ENCODE data around the gene DBH.

DBH gene

GRCh38 chr9:133635533-133636531, at the start of gene DBH:
Gene DBH (plus strand): TSS chr9:133636363. CDS start chr9:133636372, 9 bp downstream.
- no peak for DNase-seq (ENCODE audit: low read depth in 2 of 2)

- DNase-seq (ENCODE audit: low read depth in 2 of 2) = no peak
These were observed 49.1 kb upstream of the DBH start for GRCh38 chr9:133587051-133587450.

- no peak for DNase-seq (ENCODE audit: low read depth in 2 of 2)
These were observed 48.7 kb upstream of the DBH start for GRCh38 chr9:133587466-133587865.

DNA sequence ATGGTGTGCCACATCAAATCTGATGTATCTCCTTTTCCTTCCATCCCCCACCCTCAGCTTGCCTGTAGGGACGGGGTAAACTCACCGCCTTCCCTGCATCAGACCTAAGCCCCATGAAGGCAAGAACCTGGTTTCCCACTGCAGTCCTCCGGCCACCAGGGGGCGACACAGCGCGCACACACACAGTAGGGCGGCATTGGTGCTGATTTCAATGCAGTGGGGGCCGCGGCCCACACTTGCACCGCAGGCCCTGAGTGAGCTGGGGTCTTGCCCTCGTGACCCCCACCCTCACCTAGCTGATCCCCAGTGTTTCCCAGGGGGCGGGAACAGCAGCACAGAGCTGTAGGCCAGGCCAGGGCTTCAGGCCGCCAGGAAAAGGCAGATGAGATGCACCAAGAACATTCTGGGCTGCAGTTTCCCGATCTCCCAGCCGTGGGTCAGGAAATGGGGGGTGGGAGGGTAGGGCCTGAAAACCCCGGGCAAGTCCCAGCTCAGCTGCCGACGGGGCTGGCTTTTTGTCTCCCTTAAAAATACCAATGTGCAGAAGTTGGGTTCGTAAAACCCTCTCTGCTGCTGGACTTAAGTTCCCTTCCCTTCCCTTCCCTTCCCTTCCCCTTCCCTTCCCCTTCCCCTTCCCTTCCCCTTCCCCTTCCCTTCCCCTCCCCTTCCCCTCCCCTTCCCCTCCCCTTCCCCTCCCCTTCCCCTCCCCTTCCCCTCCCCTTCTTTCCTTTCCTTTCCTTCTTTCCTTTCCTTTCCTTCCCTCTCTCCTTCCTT, 46.5 kb upstream of the DBH start:
- no peak for DNase-seq (ENCODE audit: low read depth in 2 of 2)

DNA sequence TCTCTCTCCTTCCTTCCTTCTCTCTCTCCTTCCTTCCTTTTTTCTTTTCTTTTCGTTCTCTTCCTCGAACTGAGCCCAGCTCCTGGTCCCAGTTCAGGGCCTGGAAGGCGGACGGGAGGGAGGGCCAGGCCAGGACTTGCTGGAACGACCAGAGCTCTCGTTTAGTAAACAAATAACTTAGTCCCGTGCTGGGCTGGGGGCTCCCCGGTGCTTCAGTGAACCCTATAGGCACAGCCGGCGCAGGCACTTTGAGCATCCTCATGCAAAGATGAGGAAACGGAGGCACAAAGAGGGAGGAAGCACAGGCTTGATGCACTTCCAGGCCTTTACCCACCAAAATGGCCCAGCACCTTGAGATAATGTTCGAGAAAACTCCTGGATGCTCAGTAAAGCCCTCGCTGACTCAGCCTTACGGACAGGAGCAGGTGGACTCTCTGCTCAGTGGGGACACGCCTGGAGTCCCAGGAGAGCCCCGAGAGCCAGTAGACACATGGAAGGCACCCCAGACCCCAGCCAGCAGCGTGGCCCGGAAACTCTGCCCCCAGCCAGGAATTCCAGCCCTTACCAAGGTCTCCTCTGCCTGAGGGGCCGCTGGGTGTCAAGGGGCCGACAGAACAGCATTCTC, 45.8 kb upstream of the DBH start:
- DNase-seq (ENCODE audit: low read depth in 2 of 2) = no peak

GRCh38 chr9:133591116-133591910, 44.9 kb upstream of the DBH start:
- no peak for DNase-seq (ENCODE audit: low read depth in 2 of 2)

DNA sequence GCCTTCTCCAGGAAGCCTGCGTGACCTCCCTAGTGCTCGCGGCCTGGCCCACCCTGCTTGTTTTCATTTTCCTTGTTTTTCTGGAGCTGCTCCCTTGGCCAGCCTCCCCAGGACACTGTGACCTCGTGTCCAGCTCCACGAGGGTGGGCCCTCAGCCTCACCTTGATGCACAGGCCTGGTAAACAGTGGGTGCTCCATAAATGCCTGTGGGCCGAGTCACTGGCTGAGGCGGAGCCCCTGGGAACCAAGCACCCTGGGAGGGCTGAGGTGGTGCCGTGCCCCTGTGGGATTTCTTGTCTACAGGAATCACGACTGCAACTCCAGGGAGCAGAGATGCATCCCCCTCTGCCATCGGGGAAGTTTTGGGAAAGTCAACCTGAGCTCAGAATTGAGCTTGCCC, 44.2 kb upstream of the DBH start:
- no peak for DNase-seq (ENCODE audit: low read depth in 2 of 2)

DNA sequence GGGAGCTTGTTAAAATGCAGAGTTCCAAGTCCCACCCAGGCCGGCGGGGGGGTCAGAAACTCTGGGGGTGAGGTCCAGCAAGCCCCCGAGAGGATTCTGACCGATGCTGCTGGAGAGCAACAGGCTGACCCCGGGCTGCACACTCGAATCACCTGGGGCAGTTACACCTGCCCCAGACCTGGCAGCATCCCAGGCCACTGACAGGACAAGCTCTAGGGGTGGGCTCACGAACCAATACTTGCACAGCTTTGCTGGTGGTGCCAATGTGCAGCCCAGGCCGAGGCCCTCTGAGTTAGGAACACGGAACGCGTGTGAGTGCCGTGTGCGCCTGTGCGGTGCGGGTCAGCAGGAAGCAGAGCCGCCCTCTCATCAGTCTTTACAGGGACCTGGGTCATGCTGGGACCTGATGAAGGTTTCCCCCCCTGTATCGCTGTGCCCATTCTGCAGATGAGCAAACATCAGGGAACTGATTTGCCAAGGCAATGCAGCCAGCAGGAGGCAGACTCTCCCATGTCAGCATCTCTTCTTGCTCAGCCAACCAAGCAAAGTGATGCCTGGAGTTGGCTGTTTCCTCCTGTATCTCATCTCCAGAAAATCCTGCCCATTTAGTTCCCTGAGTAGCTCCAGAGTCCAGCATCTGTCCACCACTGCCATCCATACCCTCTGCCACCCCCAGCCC, 43.3 kb upstream of the DBH start:
- DNase-seq (ENCODE audit: low read depth in 2 of 2) = no peak

GRCh38 chr9:133593587-133594253, 42.4 kb upstream of the DBH start:
- DNase-seq (ENCODE audit: low read depth in 2 of 2) = no peak

DNA sequence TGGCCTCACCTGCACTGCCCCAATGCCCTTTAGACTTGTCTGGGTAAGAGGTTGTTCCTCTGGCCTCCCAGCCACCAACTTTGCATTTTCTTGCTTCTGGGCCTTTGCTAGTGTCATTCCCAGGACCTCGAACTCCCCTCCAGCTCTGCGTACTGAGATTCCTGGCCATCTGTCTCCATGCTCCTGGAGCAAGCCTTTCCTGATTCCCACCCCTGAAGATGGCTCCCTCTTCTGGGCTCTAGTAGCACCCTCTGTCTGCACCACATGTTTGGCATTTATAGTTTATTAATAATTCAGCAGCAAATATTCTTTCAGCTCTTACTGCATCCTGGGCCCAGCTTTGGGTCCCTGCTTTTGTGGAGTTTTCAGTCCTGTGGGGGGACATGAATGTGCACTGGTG, 41.9 kb upstream of the DBH start:
- DNase-seq (ENCODE audit: low read depth in 2 of 2) = no peak

- DNase-seq (ENCODE audit: low read depth in 2 of 2) = no peak
These were observed 40.3 kb upstream of the DBH start for GRCh38 chr9:133595910-133596309.

DNA sequence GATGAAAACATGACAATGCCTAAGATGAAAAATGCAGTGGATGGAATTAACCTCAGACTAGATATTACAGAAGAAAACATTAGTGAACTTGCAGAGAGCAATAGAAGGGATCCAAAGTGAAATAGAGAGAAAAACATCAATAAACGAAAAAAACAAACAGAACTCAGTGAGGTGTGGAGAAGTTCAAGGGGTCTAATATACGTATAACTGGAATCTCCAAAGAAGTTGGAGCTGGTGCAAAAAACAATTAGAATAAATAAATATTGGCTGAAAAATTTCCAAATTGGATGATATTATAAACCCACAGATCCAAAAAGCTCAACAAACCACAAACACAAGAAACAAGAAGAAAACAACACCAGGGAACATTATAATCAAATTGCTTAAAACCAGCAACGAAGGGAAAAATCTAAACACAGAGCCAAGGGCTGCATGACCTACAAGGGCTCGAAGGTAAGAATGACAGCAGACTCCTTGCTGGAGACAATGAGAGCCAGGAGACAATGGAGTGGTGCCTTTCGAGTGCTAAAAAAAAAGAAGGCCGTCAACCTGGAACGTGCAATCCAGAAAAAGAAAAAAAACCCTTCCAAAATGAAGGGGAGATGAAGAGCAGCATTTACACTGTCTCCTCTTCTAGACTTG, 38.7 kb upstream of the DBH start:
- no peak for DNase-seq (ENCODE audit: low read depth in 2 of 2)

- no peak for DNase-seq (ENCODE audit: low read depth in 2 of 2)
These were observed 37.2 kb upstream of the DBH start for GRCh38 chr9:133598978-133599377.

GRCh38 chr9:133599470-133600173, 36.5 kb upstream of the DBH start:
- DNase-seq (ENCODE audit: low read depth in 2 of 2) = no peak

- no peak for DNase-seq (ENCODE audit: low read depth in 2 of 2)
These were observed 35.4 kb upstream of the DBH start for GRCh38 chr9:133600739-133601138.

DNA sequence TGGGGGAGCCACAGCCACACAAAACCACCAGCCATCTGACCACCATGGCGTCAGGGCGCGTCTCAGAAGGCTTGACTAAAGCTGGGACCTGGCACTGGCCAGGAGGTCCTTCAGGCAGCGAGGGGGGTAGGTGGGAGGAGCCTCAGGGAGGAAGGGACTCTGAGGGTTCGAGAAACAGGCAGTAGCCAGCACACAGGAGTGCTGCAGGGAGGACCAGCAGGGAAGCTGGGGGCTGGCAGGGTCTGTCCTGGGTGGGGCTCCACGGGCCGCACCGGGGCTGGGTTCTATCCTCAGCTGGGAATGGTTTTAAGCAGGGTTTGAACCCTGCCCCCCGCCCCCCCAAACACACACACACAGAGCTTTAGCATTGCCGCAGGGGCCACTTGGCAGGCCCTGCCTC, 34.4 kb upstream of the DBH start:
- no peak for DNase-seq (ENCODE audit: low read depth in 2 of 2)

GRCh38 chr9:133602277-133602676, 33.9 kb upstream of the DBH start:
- no peak for DNase-seq (ENCODE audit: low read depth in 2 of 2)

GRCh38 chr9:133603135-133603927, 32.8 kb upstream of the DBH start:
- DNase-seq (ENCODE audit: low read depth in 2 of 2) = no peak
